Left ventricle myocardium inferior (tissue), 1 donor: ENCODE results near the gene PEF1. TPM values are rescaled to one million over a fixed set of nuclear protein-coding genes. Genes with fewer than 3 reads are reported as not detected.

Source experiments
- DNase-seq: peaks from one replicate; pipeline ENCODE4 v3.0.0-alpha.2; 2020
- H3K27ac ChIP-seq: fragments of 200-600 bp; replicated peaks from 2 replicates; pipeline ENCODE4 v1.8.0; 2021
- H3K27me3 ChIP-seq: fragments of 200-600 bp; 2 replicates; pipeline ENCODE4 v1.8.0; 2021; ENCODE audit warnings: low read depth
- H3K36me3 ChIP-seq: fragments of 200-600 bp; 2 replicates; pipeline ENCODE4 v1.8.0; 2021
- H3K4me1 ChIP-seq: fragments of 200-600 bp; 2 replicates; pipeline ENCODE4 v1.8.0; 2021
- H3K4me3 ChIP-seq: fragments of 200-600 bp; 2 replicates; pipeline ENCODE4 v1.8.0; 2021; ENCODE audit warnings: mild to moderate bottlenecking, moderate library complexity
- H3K9me3 ChIP-seq: fragments of 200-600 bp; replicated peaks from 2 replicates; pipeline ENCODE4 v1.8.0; 2021
- CTCF ChIP-seq: fragments of 200-600 bp; IDR thresholded peaks from 2 replicates; pipeline ENCODE4 v1.8.0; 2021; ENCODE audit warnings: antibody characterized with exemption, mild to moderate bottlenecking, borderline replicate concordance
- intact Hi-C: fragments of 100-400 bp; cut with micrococcal nuclease; formaldehyde crosslinking; loops from one replicate; pipeline ENCODE4 v1.11.0; 2022
- total RNA-seq: library from RNA; stranded (reverse); fragmentation: NEBNext Ultra II Directional; extraction: Animal tissue kit (Norgen Biotek cat#: 25700); gene quantifications from one replicate; pipeline ENCODE4 v1.2.1, GENCODE V29; 2021
- donor health status: DM: no; HTN: yes; CAD: no; lungs with severe emphysema.

PEF1 gene
- total RNA-seq, 1 donor from 2014 or later, result 36.4 TPM

GRCh38 chr1:31584869-31585735 is 59.6 kb downstream of the PEF1 start:
- H3K4me1 ChIP-seq, result peaks cover 99% of the 10 kb centered on the region
- DNase-seq, result no peak
- H3K9me3 ChIP-seq, result no peaks in the 10 kb centered on the region
- no peak for TF ChIP-seq CTCF
- peaks cover 51% of the 10 kb centered on the region for H3K36me3 ChIP-seq
- peak overlapping the region; percentile 70 for H3K4me3 ChIP-seq
- H3K27me3 ChIP-seq, result no peaks in the 10 kb centered on the region
- H3K27ac ChIP-seq, result peak overlapping the region; percentile 97
- intact Hi-C loops, result no loop called here

- H3K36me3 ChIP-seq, result peaks cover 57% of the 10 kb centered on the region
These were observed 60.4 kb downstream of the PEF1 start for GRCh38 chr1:31583995-31584868.

GRCh38 chr1:31583082-31583994 is 61.3 kb downstream of the PEF1 start:
- Histone ChIP-seq H3K4me3 (peak overlapping the region; percentile 70), H3K27ac (peak overlapping the region; percentile 97), H3K27me3 (no peaks in the 10 kb centered on the region), H3K36me3 (peaks cover 61% of the 10 kb centered on the region), H3K4me1 (peaks cover 95% of the 10 kb centered on the region), H3K9me3 (no peaks in the 10 kb centered on the region)
- peak; percentile 53 for DNase-seq
- intact Hi-C loops, result no loop called here
- no peak for TF ChIP-seq CTCF

More at GRCh38 chr1:31583995-31584868, 60.4 kb downstream of the PEF1 start:
- Histone ChIP-seq H3K4me3 (peak overlapping the region; percentile 70), H3K27ac (peak overlapping the region; percentile 97), H3K9me3 (no peaks in the 10 kb centered on the region), H3K27me3 (no peaks in the 10 kb centered on the region), H3K4me1 (peaks cover 100% of the 10 kb centered on the region)
- DNase-seq, result peak; percentile 89
- intact Hi-C loops, result no loop called here
- TF ChIP-seq CTCF, result no peak

- H3K9me3 ChIP-seq, result no peaks in the 10 kb centered on the region
- TF ChIP-seq CTCF, result no peak
- intact Hi-C loops, result no loop called here
- H3K36me3 ChIP-seq, result peaks cover 61% of the 10 kb centered on the region
- peak overlapping the region; percentile 97 for H3K27ac ChIP-seq
- DNase-seq, result no peak
- no peaks in the 10 kb centered on the region for H3K27me3 ChIP-seq
- peak overlapping the region; percentile 70 for H3K4me3 ChIP-seq
- peaks cover 90% of the 10 kb centered on the region for H3K4me1 ChIP-seq
These were observed 62.6 kb downstream of the PEF1 start for GRCh38 chr1:31581821-31582810.
